Transverse colon (tissue), 4 donors: ENCODE results near the gene PAIP1. TPM values are rescaled to one million over a fixed set of nuclear protein-coding genes. Genes with fewer than 3 reads are reported as not detected.
"Not testable (repeated sequence)": the region's sequence is repeated elsewhere in the genome, so short reads cannot be mapped to it uniquely, and the experiment has no call there.

Experiments
- DNase-seq: peaks from one replicate; pipeline ENCODE4 v3.0.0-alpha.2; 2019
- H3K27ac ChIP-seq, 4 donors: fragments of 200-600 bp; sonication (generic); 2 replicates each; pipeline ENCODE4 v1.5.1; 2016 to 2018; ENCODE audit warnings: inconsistent platforms in 4 of 4
- H3K27me3 ChIP-seq: fragments of 200-600 bp; sonication (generic); 2 replicates; pipeline ENCODE4 v1.5.1; 2017; ENCODE audit warnings: inconsistent platforms
- H3K36me3 ChIP-seq, 4 donors: fragments of 200-600 bp; sonication (generic); 2 replicates each; pipeline ENCODE4 v1.5.1; 2017 to 2019; ENCODE audit warnings: inconsistent platforms in 4 of 4
- H3K4me1 ChIP-seq, 4 donors: fragments of 200-600 bp; sonication (generic); 2 replicates each; pipeline ENCODE4 v1.5.1; 2017 to 2020; ENCODE audit warnings: inconsistent platforms in 4 of 4
- H3K4me3 ChIP-seq, 4 donors: fragments of 200-600 bp; sonication (generic); 1 replicate in 1 of 4; 2 replicates in 3 of 4; pipeline versions ENCODE4 v1.5.1 to v1.6.1; 2017 to 2019; ENCODE audit warnings: inconsistent platforms in 4 of 4
- H3K9me3 ChIP-seq, 2 donors: fragments of 200-600 bp; sonication (generic); 2 replicates each; pipeline ENCODE4 v1.5.1; 2017 to 2019; ENCODE audit warnings: inconsistent platforms in 2 of 2
- CTCF ChIP-seq, 5 experiments: fragments of 200-600 bp in 3 of 5; fragments of 450-650 bp in 2 of 5; sonication (generic) in 3 of 5; IDR thresholded peaks; 1 replicate in 2 of 5; 2 replicates in 3 of 5; pipeline ENCODE4 v1.5.1; 2016 to 2017; ENCODE audit warnings: antibody characterized with exemption in 5 of 5, inconsistent platforms in 3 of 5, mild to moderate bottlenecking in 2 of 5, moderate library complexity in 1 of 5
- EP300 ChIP-seq: sonication (generic); formaldehyde crosslinking; IDR thresholded peaks from one replicate; pipeline ENCODE4 v1.6.1; 2017; ENCODE audit warnings: antibody characterized with exemption, low read depth
- POLR2A ChIP-seq: fragments of 450-650 bp; IDR thresholded peaks from one replicate; pipeline ENCODE4 v1.6.1; 2016; ENCODE audit warnings: antibody characterized with exemption, mild to moderate bottlenecking, moderate library complexity
- POLR2AphosphoS5 ChIP-seq, 3 donors: sonication (generic); formaldehyde crosslinking; IDR thresholded peaks; one replicate each; pipeline ENCODE4 v1.6.1; 2016; ENCODE audit warnings: antibody characterized with exemption in 3 of 3
- whole genome bisulfite sequencing, 2 donors: methylation state at CpG; one replicate each; pipeline ENCODE4 v1.1.5; 2018; ENCODE audit warnings: low coverage in 1 of 2; 5-methylcytosine and 5-hydroxymethylcytosine counted together
- in situ Hi-C, 4 donors: fragments of 200-750 bp; cut with MboI; loops; one replicate each; pipeline versions ENCODE4 v1.15.0 to v1.15.1; 2017; ENCODE audit warnings: low sequenced_read_pairs in 3 of 4, low pct_ligation_motif_present in 1 of 4, low pct_unique_long_range_greater_than_20kb in 1 of 4
- intact Hi-C: fragments of 100-400 bp; cut with DNase I; formaldehyde crosslinking; loops from one replicate; pipeline ENCODE4 v1.15.1; 2023; ENCODE audit warnings: low total_unique reads
- total RNA-seq, 4 donors: library from RNA; depleted of rRNA; stranded (reverse); fragments of >200 nt; gene quantifications; one replicate each; pipeline ENCODE4 v1.1.0, GENCODE V29; 2016

PAIP1 gene
- total RNA-seq, 4 donors from 2014 or later = 17.1 to 61.4 (median 46.3) TPM

DNA sequence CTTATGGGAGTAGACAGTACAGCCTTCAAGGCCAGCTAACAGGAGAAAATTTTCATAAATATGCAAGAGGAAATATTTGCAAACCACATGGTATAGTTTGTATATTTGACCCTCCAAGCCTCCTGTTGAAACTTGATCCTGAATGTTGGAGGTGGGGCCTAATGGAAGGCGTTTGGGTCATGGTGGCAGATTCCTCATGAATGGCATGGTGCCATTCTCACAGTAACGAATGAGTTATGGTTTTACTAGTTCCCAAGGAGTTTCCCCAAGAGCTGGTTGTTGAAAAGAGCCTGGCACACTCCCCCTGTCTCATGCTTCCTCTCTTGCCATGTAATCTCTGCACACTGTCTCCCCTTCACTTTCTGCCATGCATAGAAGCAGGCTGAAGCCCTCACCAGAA is 3.3 kb upstream of the PAIP1 start:
- H3K27me3 ChIP-seq = no peaks in the 10 kb centered on the region
- TF ChIP-seq EP300 (no peak), POLR2A (no peak), CTCF (IDR thresholded peaks at IDR 0.05) (no peak), POLR2AphosphoS5 (IDR thresholded peaks at IDR 0.05) (no peak)
- no peak overlapping the region for H3K4me3 ChIP-seq
- no peaks in the 10 kb centered on the region for H3K36me3 ChIP-seq
- WGBS, 2 donors = 32% methylated on average over 2 of the region's 2 CpGs; no CpG with 5 or more reads in 1 of the 2 donors
- DNase-seq = no peak
- peaks cover 8 to 14% (median 9%) of the 10 kb centered on the region in 4 donors for H3K4me1 ChIP-seq
- intact Hi-C loops (no loop called here), in situ Hi-C loops (no loop called here)
- H3K9me3 ChIP-seq = no peaks in the 10 kb centered on the region
- H3K27ac ChIP-seq = no peak overlapping the region

DNA sequence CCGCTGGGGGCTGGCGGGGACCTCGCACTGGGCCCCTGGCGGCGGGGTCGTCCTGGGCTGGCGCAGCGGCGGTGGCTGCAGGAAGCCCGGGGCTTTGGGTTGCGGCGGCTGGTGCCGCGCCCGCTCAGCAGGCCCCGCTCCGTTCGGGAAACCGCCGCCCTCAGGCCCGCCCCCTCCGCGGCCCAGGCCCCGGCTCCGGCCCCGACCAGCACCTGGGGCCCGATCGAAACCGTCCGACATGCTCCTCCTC is 345 bp downstream of the PAIP1 start:
- peak; percentile 89 for DNase-seq
- H3K27me3 ChIP-seq, H3K9me3 ChIP-seq, H3K36me3 ChIP-seq, in situ Hi-C loops: not testable (repeated sequence)
- TF ChIP-seq EP300 = peak; percentile 1
- intact Hi-C loops = loop anchor here (10.0 kb wide), 1 partner anchor 48 kb away; the partner anchor contains the start of gene NNT
- 0% methylated on average over 22 of the region's 30 CpGs; no CpG with 5 or more reads in 1 of the 2 donors for WGBS, 2 donors
- H3K4me3 ChIP-seq = peak overlapping the region; percentile 73 to 94 (median 86)
- H3K27ac ChIP-seq = peak overlapping the region; percentile 96 to 99 (median 97)
- H3K4me1 ChIP-seq = peaks cover 20 to 47% (median 24%) of the 10 kb centered on the region in 4 donors

- Histone ChIP-seq H3K27ac (peak overlapping the region; percentile 96 to 99 (median 97)), H3K4me3 (peak overlapping the region; percentile 73 to 94 (median 86)), H3K9me3 (no peaks in the 10 kb centered on the region), H3K36me3 (peaks cover 0 to 6% (median 3%) of the 10 kb centered on the region in 4 donors), H3K27me3 (no peaks in the 10 kb centered on the region), H3K4me1 (peaks cover 20 to 52% (median 24%) of the 10 kb centered on the region in 4 donors)
- TF ChIP-seq EP300 = no peak
- TF ChIP-seq POLR2A = no peak
- TF ChIP-seq POLR2AphosphoS5 (IDR thresholded peaks at IDR 0.05) = no peak
- TF ChIP-seq CTCF (IDR thresholded peaks at IDR 0.05) = no peak
- peak; percentile 66 for DNase-seq
- in situ Hi-C loops (no loop called here), intact Hi-C loops (loop anchor here (10.0 kb wide), 1 partner anchor 49 kb away; the partner anchor contains the start of gene NNT)
- 1 to 3% methylated on average over 5 to 44 of the region's 44 CpGs for WGBS, 2 donors
These were observed 826 bp downstream of the PAIP1 start for GRCh38 chr5:43555895-43556606.

DNA sequence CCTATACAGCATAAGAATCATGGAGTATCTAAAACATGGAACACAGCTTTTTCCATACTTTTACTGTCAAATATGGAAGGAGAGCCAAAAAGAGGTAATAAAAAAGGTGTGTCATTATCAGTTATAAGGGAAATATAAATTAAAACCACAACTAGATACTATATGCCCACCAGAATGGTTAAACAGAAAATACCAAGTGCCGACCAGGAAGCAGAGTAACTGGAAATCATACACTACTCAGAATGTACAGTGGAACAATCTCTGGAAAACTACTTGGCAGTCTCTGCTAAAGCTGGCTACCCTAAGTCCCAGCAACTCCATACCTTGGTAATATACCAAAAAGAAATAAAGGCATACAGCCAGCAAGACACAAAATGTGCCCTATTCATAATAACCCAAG is 2.4 kb downstream of the PAIP1 start:
- 72 to 100% methylated on average over 1 of the region's 1 CpG for WGBS, 2 donors
- H3K27ac ChIP-seq = no peak overlapping the region
- no peak for TF ChIP-seq EP300
- no peak for TF ChIP-seq CTCF (IDR thresholded peaks at IDR 0.05)
- no peak for TF ChIP-seq POLR2A
- no peak for TF ChIP-seq POLR2AphosphoS5 (IDR thresholded peaks at IDR 0.05)
- no peaks in the 10 kb centered on the region for H3K27me3 ChIP-seq
- peaks cover 20 to 55% (median 24%) of the 10 kb centered on the region in 4 donors for H3K4me1 ChIP-seq
- H3K4me3 ChIP-seq = no peak overlapping the region
- intact Hi-C loops = loop anchor here (10.0 kb wide), 1 partner anchor 50 kb away; the partner anchor contains the start of gene NNT
- H3K36me3 ChIP-seq = peaks cover 0 to 6% (median 3%) of the 10 kb centered on the region in 4 donors
- no peaks in the 10 kb centered on the region for H3K9me3 ChIP-seq
- DNase-seq = no peak
- in situ Hi-C loops = no loop called here
